RWPE2 (cell line): ENCODE measurements around the gene MFSD6.

Experiments used
- ATAC-seq: fragments of 200-7000 bp; cut with Tn5 transposase; 3 replicates; pipeline ENCODE4 v1.9.1; 2021; ENCODE audit warnings: low read depth
- DNase-seq: peaks from one replicate; pipeline ENCODE4 v3.0.0-alpha.2; 2020; ENCODE audit warnings: low spot score
- H3K27ac ChIP-seq: fragments of 450-650 bp; 2 replicates; pipeline ENCODE4 v1.5.1; 2017; ENCODE audit warnings: mild to moderate bottlenecking; ENCODE audit not compliant: poor library complexity, severe bottlenecking
- H3K27me3 ChIP-seq: fragments of 250-450 bp; sonication (Bioruptor Pico); 2 replicates; pipeline ENCODE4 v1.5.1; 2021; ENCODE audit warnings: mild to moderate bottlenecking, moderate library complexity; ENCODE audit not compliant: insufficient read depth, poor library complexity, severe bottlenecking
- H3K36me3 ChIP-seq: fragments of 250-450 bp; sonication (Bioruptor Pico); 2 replicates; pipeline ENCODE4 v1.5.1; 2020; ENCODE audit warnings: low read depth, mild to moderate bottlenecking, moderate library complexity
- H3K4me1 ChIP-seq: fragments of 250-450 bp; sonication (Bioruptor Pico); 2 replicates; pipeline ENCODE4 v1.5.1; 2021; ENCODE audit warnings: mild to moderate bottlenecking, moderate library complexity; ENCODE audit not compliant: insufficient read depth, poor library complexity, severe bottlenecking
- H3K4me3 ChIP-seq: fragments of 250-450 bp; sonication (Bioruptor Pico); 2 replicates; pipeline ENCODE4 v1.5.1; 2021; ENCODE audit warnings: mild to moderate bottlenecking, moderate library complexity; ENCODE audit not compliant: severe bottlenecking
- H3K9me3 ChIP-seq: fragments of 250-450 bp; sonication (Bioruptor Pico); 2 replicates; pipeline ENCODE4 v1.5.1; 2021; ENCODE audit warnings: mild to moderate bottlenecking, moderate library complexity; ENCODE audit not compliant: severe bottlenecking
- CTCF ChIP-seq: fragments of 450-650 bp; IDR thresholded peaks from one replicate; pipeline ENCODE4 v1.5.1; 2017; ENCODE audit warnings: mild to moderate bottlenecking, moderate library complexity; ENCODE audit not compliant: poor library complexity, severe bottlenecking

Gene MFSD6

GRCh38 chr2:190369635-190370034 lies 38.5 kb upstream of the MFSD6 start:
- Histone ChIP-seq H3K9me3 (no peaks in the 10 kb centered on the region), H3K27ac (no peak overlapping the region), H3K27me3 (no peaks in the 10 kb centered on the region), H3K36me3 (no peaks in the 10 kb centered on the region), H3K4me1 (no peaks in the 10 kb centered on the region), H3K4me3 (no peak overlapping the region)
- ATAC-seq: no peak
- no peak for TF ChIP-seq CTCF
- DNase-seq: no peak

- DNase-seq (no peak), ATAC-seq (no peak)
- Histone ChIP-seq H3K27me3 (no peaks in the 10 kb centered on the region), H3K4me3 (no peak overlapping the region), H3K27ac (no peak overlapping the region), H3K9me3 (no peaks in the 10 kb centered on the region), H3K36me3 (no peaks in the 10 kb centered on the region), H3K4me1 (no peaks in the 10 kb centered on the region)
- no peak for TF ChIP-seq CTCF
Measured at GRCh38 chr2:190376083-190376482, 32.1 kb upstream of the MFSD6 start.

- no peak for TF ChIP-seq CTCF
- no peak for ATAC-seq
- H3K27me3 ChIP-seq: no peaks in the 10 kb centered on the region
- H3K27ac ChIP-seq: no peak overlapping the region
- no peaks in the 10 kb centered on the region for H3K9me3 ChIP-seq
- H3K36me3 ChIP-seq: no peaks in the 10 kb centered on the region
- H3K4me1 ChIP-seq: no peaks in the 10 kb centered on the region
- DNase-seq: no peak
- no peak overlapping the region for H3K4me3 ChIP-seq
Measured at GRCh38 chr2:190376591-190377245, 31.4 kb upstream of the MFSD6 start.

- ATAC-seq: no peak
- TF ChIP-seq CTCF: no peak
- no peaks in the 10 kb centered on the region for H3K4me1 ChIP-seq
- no peak overlapping the region for H3K27ac ChIP-seq
- H3K27me3 ChIP-seq: no peaks in the 10 kb centered on the region
- no peak for DNase-seq
- H3K36me3 ChIP-seq: no peaks in the 10 kb centered on the region
- no peak overlapping the region for H3K4me3 ChIP-seq
- no peaks in the 10 kb centered on the region for H3K9me3 ChIP-seq
Measured at GRCh38 chr2:190378880-190379237, 29.3 kb upstream of the MFSD6 start.

- Histone ChIP-seq H3K9me3 (no peaks in the 10 kb centered on the region), H3K36me3 (no peaks in the 10 kb centered on the region), H3K27me3 (no peaks in the 10 kb centered on the region), H3K4me1 (no peaks in the 10 kb centered on the region), H3K4me3 (no peak overlapping the region), H3K27ac (no peak overlapping the region)
- TF ChIP-seq CTCF: no peak
- ATAC-seq (no peak), DNase-seq (no peak)
Measured at GRCh38 chr2:190379249-190379964, 28.7 kb upstream of the MFSD6 start.
